OCI-LY7 (cell line): ENCODE data around the gene C10orf71. TPM values are rescaled to one million over a fixed set of nuclear protein-coding genes. Genes with fewer than 3 reads are reported as not detected.

Source experiments
- BruUV-seq: library from RNA; stranded (reverse); fragments of 400-500 nt; replicated peaks from 2 replicates; lab custom pipeline; 2021; lab: Mats Ljungman, UMichigan
- CTCF ChIA-PET: fragments of 300-600 bp; sonication (Branson Sonifier 250); formaldehyde crosslinking; loops from one replicate; lab custom pipeline; 2022; ENCODE audit warnings: antibody characterized with exemption; ENCODE audit not compliant: unreplicated experiment; lab: Charles Lee
- POLR2A ChIA-PET: fragments of 300-600 bp; sonication (Branson Sonifier 250); formaldehyde crosslinking; loops from one replicate; lab custom pipeline; 2022; ENCODE audit warnings: antibody characterized with exemption; lab: Charles Lee
- DNase-seq: peaks from one replicate; pipeline ENCODE4 v3.0.0-alpha.2; 2015; ENCODE audit warnings: low spot score
- H2AFZ ChIP-seq: fragments of 200-600 bp; sonication (generic), shearing (Covaris generic); 2 replicates; pipeline ENCODE4 v1.6.1; 2014; ENCODE audit warnings: mild to moderate bottlenecking, antibody characterized with exemption, low read length, moderate library complexity
- H3K27ac ChIP-seq: fragments of 200-600 bp; sonication (generic); 2 replicates; pipeline ENCODE4 v1.5.1; 2014; ENCODE audit warnings: mixed run types, low read depth, mild to moderate bottlenecking, moderate library complexity, low read length, inconsistent platforms; ENCODE audit not compliant: poor library complexity, severe bottlenecking
- H3K36me3 ChIP-seq: fragments of 200-600 bp; sonication (generic); 2 replicates; pipeline ENCODE4 v1.6.1; 2014; ENCODE audit warnings: mild to moderate bottlenecking, antibody characterized with exemption, low read length, moderate library complexity, mixed read lengths; ENCODE audit not compliant: insufficient read depth
- H3K4me1 ChIP-seq: fragments of 200-600 bp; sonication (generic); 2 replicates; pipeline ENCODE4 v1.5.1; 2014; ENCODE audit warnings: mild to moderate bottlenecking, low read length; ENCODE audit not compliant: insufficient read depth, poor library complexity, severe bottlenecking
- H3K4me2 ChIP-seq: fragments of 200-600 bp; sonication (generic); 2 replicates; pipeline ENCODE4 v1.6.1; 2014; ENCODE audit warnings: mild to moderate bottlenecking, low read length
- H3K4me3 ChIP-seq: fragments of 200-600 bp; sonication (generic); 2 replicates; pipeline ENCODE4 v1.5.1; 2014; ENCODE audit warnings: mild to moderate bottlenecking, low read depth, low read length; ENCODE audit not compliant: poor library complexity, severe bottlenecking
- H3K79me2 ChIP-seq: fragments of 200-600 bp; sonication (generic); 2 replicates; pipeline ENCODE4 v1.6.1; 2016; ENCODE audit warnings: low read depth, mild to moderate bottlenecking, low read length, moderate library complexity, mixed read lengths; ENCODE audit not compliant: insufficient read depth
- H3K9me2 ChIP-seq: fragments of 200-600 bp; sonication (generic); 2 replicates; pipeline ENCODE4 v1.6.1; 2016; ENCODE audit warnings: mild to moderate bottlenecking, low read length, mixed read lengths; ENCODE audit not compliant: insufficient read depth
- H3K9me3 ChIP-seq: fragments of 200-600 bp; sonication (generic); 2 replicates; pipeline ENCODE4 v1.6.1; 2014; ENCODE audit warnings: mild to moderate bottlenecking, mixed run types, low read length, mixed read lengths
- H4K20me1 ChIP-seq: fragments of 200-600 bp; sonication (generic); 2 replicates; pipeline ENCODE4 v1.6.1; 2014; ENCODE audit warnings: mild to moderate bottlenecking, antibody characterized with exemption, low read length, moderate library complexity, mixed read lengths; ENCODE audit not compliant: insufficient read depth
- CTCF ChIP-seq: fragments of 200-600 bp; sonication (generic); conservative IDR thresholded peaks from 2 replicates; pipeline ENCODE4 v1.5.1; 2014; ENCODE audit warnings: mild to moderate bottlenecking, antibody characterized with exemption, low read length, moderate library complexity, mixed read lengths
- EZH2phosphoT487 ChIP-seq: fragments of 200-600 bp; sonication (generic); IDR thresholded peaks from 2 replicates; pipeline ENCODE4 v1.6.1; 2018; ENCODE audit warnings: low read depth, borderline replicate concordance, mild to moderate bottlenecking, mixed run types, antibody characterized with exemption, low read length, moderate library complexity, mixed read lengths
- intact Hi-C: fragments of 100-400 bp; cut with micrococcal nuclease; formaldehyde crosslinking; loops from one replicate; pipeline ENCODE4 v1.10.0; 2022; ENCODE audit not compliant: unreplicated experiment
- total RNA-seq, 2 experiments: library from RNA; depleted of rRNA in 1 of 2; stranded (reverse); fragments of >200 nt in 1 of 2; shearing (Covaris generic) in 1 of 2; gene quantifications; 2 replicates each; pipeline ENCODE4 v1.2.3, GENCODE V29; 2014 to 2022

Gene C10orf71
- total RNA-seq, 2 experiments from 2014 or later, result 0.06 to 0.08 TPM

- H3K9me2 ChIP-seq, result no peaks in the 10 kb centered on the region
- no TSS peak for BruUV-seq
- no peak overlapping the region for H3K4me3 ChIP-seq
- intact Hi-C loops, result no loop called here
- H3K4me1 ChIP-seq, result peaks cover 17% of the 10 kb centered on the region
- H3K9me3 ChIP-seq, result no peaks in the 10 kb centered on the region
- H4K20me1 ChIP-seq, result no peaks in the 10 kb centered on the region
- no peaks in the 10 kb centered on the region for H3K36me3 ChIP-seq
- TF ChIP-seq EZH2phosphoT487, result no peak
- no peak for TF ChIP-seq CTCF
- DNase-seq, result no peak
- ChIA-PET POLR2A (no interaction called here), CTCF (no interaction called here)
- H2AFZ ChIP-seq, result peak overlapping the region; percentile 84; the same call in 1 of the 2 replicates
- H3K79me2 ChIP-seq, result no peaks in the 10 kb centered on the region
- H3K27ac ChIP-seq, result no peak overlapping the region
- H3K4me2 ChIP-seq, result peak overlapping the region; percentile 57; the same call in 1 of the 2 replicates
Observed at GRCh38 chr10:49298671-49298982, 343 bp upstream of the C10orf71 start.

- no peaks in the 10 kb centered on the region for H3K9me2 ChIP-seq
Observed at GRCh38 chr10:49299816-49300139, 808 bp downstream of the C10orf71 start.

More at GRCh38 chr10:49299816-49300139, 808 bp downstream of the C10orf71 start:
- Histone ChIP-seq H3K9me3 (no peaks in the 10 kb centered on the region), H3K4me1 (peaks cover 17% of the 10 kb centered on the region), H3K4me2 (peak overlapping the region; percentile 57), H3K4me3 (peak overlapping the region; percentile 20), H2AFZ (peak overlapping the region; percentile 84; the same call in 1 of the 2 replicates), H3K27ac (peak overlapping the region; percentile 34), H4K20me1 (no peaks in the 10 kb centered on the region), H3K36me3 (no peaks in the 10 kb centered on the region), H3K79me2 (no peaks in the 10 kb centered on the region)
- peak; percentile 28 for DNase-seq
- ChIA-PET POLR2A (interaction anchor here (0.7 kb wide), 1 partner anchor 15 kb away, joined by 3 read pairs; no protein-coding TSS in a partner anchor), CTCF (no interaction called here)
- intact Hi-C loops, result no loop called here
- TF ChIP-seq EZH2phosphoT487 (no peak), CTCF (no peak)
- no TSS peak for BruUV-seq
